HG02763 (cell line): Measurements from ENCODE around the gene BIRC5.
"Not testable (repeated sequence)": the region's sequence is repeated elsewhere in the genome, so short reads cannot be mapped to it uniquely, and the experiment has no call there.

ENCODE experiments used
- ATAC-seq: cut with Tn5 transposase; IDR thresholded peaks from one replicate; pipeline ENCODE4 v1.9.1; 2021; ENCODE audit warnings: mild to moderate bottlenecking, moderate library complexity; ENCODE audit not compliant: unreplicated experiment

BIRC5 gene

GRCh38 chr17:78214016-78214705 is at the start of gene BIRC5:
Gene BIRC5, plus strand, starts transcription at chr17:78214253. Its CDS starts 64 bp downstream, at chr17:78214317.
- peak; percentile 86 for ATAC-seq

GRCh38 chr17:78164748-78165607 is 49.1 kb upstream of the BIRC5 start:
- ATAC-seq: no peak

- ATAC-seq: no peak
Measured at GRCh38 chr17:78166416-78166815, 47.6 kb upstream of the BIRC5 start.

- peak; percentile 46 for ATAC-seq
Measured at GRCh38 chr17:78168242-78168902, 45.7 kb upstream of the BIRC5 start, which contains the start of gene SYNGR2. Gene SYNGR2, plus strand, starts transcription at chr17:78168581. Its CDS starts 36 bp downstream, at chr17:78168617.

GRCh38 chr17:78168903-78169793 is 44.9 kb upstream of the BIRC5 start:
- ATAC-seq: peak; percentile 17

- no peak for ATAC-seq
Measured at GRCh38 chr17:78170692-78171590, 43.1 kb upstream of the BIRC5 start.

GRCh38 chr17:78171591-78172248 is 42.3 kb upstream of the BIRC5 start:
- not testable (repeated sequence) for ATAC-seq

GRCh38 chr17:78172249-78173051 is 41.6 kb upstream of the BIRC5 start:
- no peak for ATAC-seq

GRCh38 chr17:78173097-78173715 is 40.8 kb upstream of the BIRC5 start:
- no peak for ATAC-seq

GRCh38 chr17:78174346-78174869 is 39.6 kb upstream of the BIRC5 start:
- ATAC-seq: no peak

- no peak for ATAC-seq
Measured at GRCh38 chr17:78174870-78175642, 39.0 kb upstream of the BIRC5 start.

- no peak for ATAC-seq
Measured at GRCh38 chr17:78175643-78175981, 38.4 kb upstream of the BIRC5 start.

- no peak for ATAC-seq
Measured at GRCh38 chr17:78176548-78177025, 37.5 kb upstream of the BIRC5 start.

- no peak for ATAC-seq
Measured at GRCh38 chr17:78179372-78179771, 34.7 kb upstream of the BIRC5 start.

- no peak for ATAC-seq
Measured at GRCh38 chr17:78180083-78180482, 34.0 kb upstream of the BIRC5 start.

- ATAC-seq: no peak
Measured at GRCh38 chr17:78180508-78180907, 33.5 kb upstream of the BIRC5 start.

GRCh38 chr17:78182504-78182903 is 31.5 kb upstream of the BIRC5 start:
- ATAC-seq: no peak
